NT2/D1 (cell line): ENCODE measurements around the gene SLC5A1.

Experiments used
- SUZ12 ChIP-seq: IDR thresholded peaks from 2 replicates; pipeline ENCODE4 v1.6.1; 2011; ENCODE audit not compliant: insufficient read length, insufficient read depth; ENCODE audit errors: extremely low read depth
- ZNF274 ChIP-seq: IDR thresholded peaks from 2 replicates; pipeline ENCODE4 v1.6.1; 2011; ENCODE audit warnings: mild to moderate bottlenecking, low read depth, low read length

GRCh38 chr22:32083814-32084213, 40.8 kb downstream of the SLC5A1 start:
- no peak for TF ChIP-seq ZNF274
- TF ChIP-seq SUZ12: no peak
